ENCODE data around the gene GPS2. TPM values are rescaled to one million over a fixed set of nuclear protein-coding genes. Genes with fewer than 3 reads are reported as not detected.

GPS2 gene
- total RNA-seq, 1 donor from 2014 or later = 76.0 TPM

DNA sequence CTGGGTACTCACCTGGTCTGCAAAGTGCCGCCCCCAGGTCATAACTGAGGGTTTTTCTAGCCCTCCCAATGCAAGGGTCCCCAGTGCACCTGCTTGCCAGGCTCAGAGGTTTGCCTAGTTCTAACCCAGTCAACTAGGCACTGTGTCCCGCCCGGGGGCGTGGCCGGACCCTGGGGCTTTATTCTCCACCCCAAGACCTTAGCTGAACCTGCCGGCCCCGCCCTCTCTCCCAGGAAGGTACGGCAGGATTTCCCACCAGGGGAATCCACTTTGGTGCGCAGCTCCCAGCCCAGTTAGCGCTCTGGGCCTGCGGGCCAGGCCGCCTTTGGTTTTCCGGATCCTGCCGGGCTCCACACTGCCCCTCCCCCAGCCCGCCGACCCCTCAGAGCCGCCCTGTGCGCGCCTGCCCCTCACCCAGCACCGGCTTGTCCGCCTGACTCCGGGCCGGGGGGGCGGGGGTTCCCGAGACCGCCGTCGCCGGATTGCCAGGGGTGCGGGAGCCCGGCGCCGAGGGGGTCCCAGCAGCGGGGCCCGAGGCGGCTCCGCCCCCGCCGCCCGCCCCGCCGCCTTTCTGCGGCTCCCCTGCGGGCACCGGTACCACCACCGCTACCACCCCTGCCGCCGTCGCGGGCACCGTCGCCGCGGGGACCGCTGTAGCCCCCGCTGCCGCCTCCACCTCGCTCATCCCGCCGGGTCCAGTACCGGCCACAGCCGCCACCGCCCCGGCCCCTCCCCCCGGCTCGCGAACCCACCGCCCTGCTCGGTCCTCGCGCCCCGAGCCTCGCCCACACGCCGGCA lies 21.1 kb downstream of the GPS2 start:
- Histone ChIP-seq H3K27me3 (ENCODE audit: control insufficient read depth, insufficient read depth, low read length) (peaks cover 54% of the 10 kb centered on the region), H3K36me3 (ENCODE audit: control insufficient read depth, insufficient read depth, low read length) (no peaks in the 10 kb centered on the region), H3K4me3 (ENCODE audit: low read depth, low read length) (no peak overlapping the region)
- no peak for DNase-seq (ENCODE audit: low read depth)
- TF ChIP-seq, protein P1, sequence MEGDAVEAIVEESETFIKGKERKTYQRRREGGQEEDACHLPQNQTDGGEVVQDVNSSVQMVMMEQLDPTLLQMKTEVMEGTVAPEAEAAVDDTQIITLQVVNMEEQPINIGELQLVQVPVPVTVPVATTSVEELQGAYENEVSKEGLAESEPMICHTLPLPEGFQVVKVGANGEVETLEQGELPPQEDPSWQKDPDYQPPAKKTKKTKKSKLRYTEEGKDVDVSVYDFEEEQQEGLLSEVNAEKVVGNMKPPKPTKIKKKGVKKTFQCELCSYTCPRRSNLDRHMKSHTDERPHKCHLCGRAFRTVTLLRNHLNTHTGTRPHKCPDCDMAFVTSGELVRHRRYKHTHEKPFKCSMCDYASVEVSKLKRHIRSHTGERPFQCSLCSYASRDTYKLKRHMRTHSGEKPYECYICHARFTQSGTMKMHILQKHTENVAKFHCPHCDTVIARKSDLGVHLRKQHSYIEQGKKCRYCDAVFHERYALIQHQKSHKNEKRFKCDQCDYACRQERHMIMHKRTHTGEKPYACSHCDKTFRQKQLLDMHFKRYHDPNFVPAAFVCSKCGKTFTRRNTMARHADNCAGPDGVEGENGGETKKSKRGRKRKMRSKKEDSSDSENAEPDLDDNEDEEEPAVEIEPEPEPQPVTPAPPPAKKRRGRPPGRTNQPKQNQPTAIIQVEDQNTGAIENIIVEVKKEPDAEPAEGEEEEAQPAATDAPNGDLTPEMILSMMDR (IDR thresholded peaks at IDR 0.05; ENCODE audit: insufficient read depth, low read length, poor library complexity, severe bottlenecking) = no peak

DNA sequence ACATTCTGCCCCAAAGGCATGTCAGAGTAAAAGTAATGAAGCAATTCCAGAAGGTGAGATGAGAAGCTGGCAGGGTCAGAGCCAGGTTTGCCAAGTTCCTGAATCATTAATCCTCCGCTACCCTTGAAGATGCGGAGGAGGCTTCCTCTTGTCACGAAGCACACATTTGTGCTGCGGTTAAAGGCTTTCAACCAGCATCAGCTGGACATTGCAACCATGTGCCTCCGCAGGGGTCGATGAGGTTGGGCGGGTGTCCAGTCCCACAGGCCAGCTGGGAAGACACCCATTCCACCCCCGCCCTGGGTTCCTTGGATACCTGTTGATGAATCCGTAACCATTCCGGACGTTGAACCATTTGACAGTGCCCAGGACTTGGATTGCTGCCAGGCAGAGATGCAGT lies 22.0 kb downstream of the GPS2 start:
- no peak for DNase-seq (ENCODE audit: low read depth)
- Histone ChIP-seq H3K27me3 (ENCODE audit: control insufficient read depth, insufficient read depth, low read length) (peaks cover 59% of the 10 kb centered on the region), H3K4me3 (ENCODE audit: low read depth, low read length) (no peak overlapping the region), H3K36me3 (ENCODE audit: control insufficient read depth, insufficient read depth, low read length) (no peaks in the 10 kb centered on the region)
- TF ChIP-seq, protein P1 (IDR thresholded peaks at IDR 0.05; ENCODE audit: insufficient read depth, low read length, poor library complexity, severe bottlenecking) = no peak

DNA sequence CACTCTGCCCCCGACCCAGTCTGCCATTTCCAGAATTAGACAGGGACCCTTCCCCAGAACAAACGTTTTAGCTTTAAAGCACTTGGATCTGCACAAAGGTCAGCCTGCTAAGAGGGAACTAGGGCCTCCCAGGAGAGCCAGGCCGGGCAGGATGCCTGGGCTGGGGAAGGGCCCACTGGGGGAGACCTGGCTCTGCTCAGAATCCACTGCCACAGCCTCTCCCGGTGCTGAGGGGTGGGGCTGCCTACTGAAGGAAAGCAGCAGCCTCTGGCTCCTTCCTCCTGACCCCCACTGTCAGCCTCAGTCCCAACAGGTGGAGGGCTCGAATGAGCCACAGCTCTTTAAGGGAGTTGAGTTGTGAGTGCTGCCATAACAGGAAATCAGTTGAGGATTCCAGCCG lies 22.4 kb downstream of the GPS2 start:
- Histone ChIP-seq H3K27me3 (ENCODE audit: control insufficient read depth, insufficient read depth, low read length) (peaks cover 61% of the 10 kb centered on the region), H3K4me3 (ENCODE audit: low read depth, low read length) (no peak overlapping the region), H3K36me3 (ENCODE audit: control insufficient read depth, insufficient read depth, low read length) (no peaks in the 10 kb centered on the region)
- TF ChIP-seq, protein P1 (IDR thresholded peaks at IDR 0.05; ENCODE audit: insufficient read depth, low read length, poor library complexity, severe bottlenecking) = no peak
- no peak for DNase-seq (ENCODE audit: low read depth)

DNA sequence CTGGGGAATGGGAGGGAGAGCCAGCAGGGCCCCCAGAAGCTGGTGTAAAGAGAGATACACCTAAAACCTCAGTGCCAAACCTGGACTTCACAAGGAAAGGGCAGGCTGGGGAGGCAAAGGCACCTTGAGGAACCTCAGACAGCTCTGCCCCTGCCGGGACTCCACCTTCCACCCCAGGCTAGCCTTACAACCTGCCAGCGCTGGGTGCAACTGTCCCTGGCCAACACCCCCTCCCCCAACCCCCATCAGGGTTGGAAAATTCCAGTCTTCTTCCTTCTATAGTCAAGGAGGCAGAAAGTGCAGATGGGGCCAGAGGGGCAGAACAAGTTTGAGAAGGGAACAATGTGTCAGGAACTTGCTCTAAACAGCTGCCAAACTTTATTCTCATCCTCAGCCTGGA lies 23.0 kb downstream of the GPS2 start:
- no peak for DNase-seq (ENCODE audit: low read depth)
- Histone ChIP-seq H3K27me3 (ENCODE audit: control insufficient read depth, insufficient read depth, low read length) (peaks cover 63% of the 10 kb centered on the region), H3K36me3 (ENCODE audit: control insufficient read depth, insufficient read depth, low read length) (no peaks in the 10 kb centered on the region), H3K4me3 (ENCODE audit: low read depth, low read length) (no peak overlapping the region)
- TF ChIP-seq, protein P1 (IDR thresholded peaks at IDR 0.05; ENCODE audit: insufficient read depth, low read length, poor library complexity, severe bottlenecking) = no peak

DNA sequence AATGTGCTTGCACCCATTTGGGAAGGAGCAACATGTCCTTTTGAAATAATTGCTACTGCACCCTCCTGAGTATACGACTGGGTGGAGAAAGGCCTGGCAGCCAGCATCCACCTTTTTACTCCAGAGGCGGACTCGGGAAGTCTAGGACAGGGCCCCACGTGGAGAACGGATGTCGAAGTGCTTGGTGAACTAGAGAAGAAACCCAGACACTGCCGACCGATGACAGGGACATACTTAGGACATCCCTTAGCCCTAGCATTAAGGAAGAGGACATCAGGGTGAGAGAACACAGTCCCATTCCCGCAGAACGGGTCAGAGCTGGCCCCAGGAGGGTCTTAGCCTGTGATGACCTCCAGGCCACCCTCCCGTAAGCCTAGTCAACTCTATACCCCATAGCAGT lies 24.5 kb downstream of the GPS2 start:
- no peak for DNase-seq (ENCODE audit: low read depth)
- Histone ChIP-seq H3K4me3 (ENCODE audit: low read depth, low read length) (no peak overlapping the region), H3K27me3 (ENCODE audit: control insufficient read depth, insufficient read depth, low read length) (peaks cover 69% of the 10 kb centered on the region), H3K36me3 (ENCODE audit: control insufficient read depth, insufficient read depth, low read length) (no peaks in the 10 kb centered on the region)
- TF ChIP-seq, protein P1 (IDR thresholded peaks at IDR 0.05; ENCODE audit: insufficient read depth, low read length, poor library complexity, severe bottlenecking) = no peak

DNA sequence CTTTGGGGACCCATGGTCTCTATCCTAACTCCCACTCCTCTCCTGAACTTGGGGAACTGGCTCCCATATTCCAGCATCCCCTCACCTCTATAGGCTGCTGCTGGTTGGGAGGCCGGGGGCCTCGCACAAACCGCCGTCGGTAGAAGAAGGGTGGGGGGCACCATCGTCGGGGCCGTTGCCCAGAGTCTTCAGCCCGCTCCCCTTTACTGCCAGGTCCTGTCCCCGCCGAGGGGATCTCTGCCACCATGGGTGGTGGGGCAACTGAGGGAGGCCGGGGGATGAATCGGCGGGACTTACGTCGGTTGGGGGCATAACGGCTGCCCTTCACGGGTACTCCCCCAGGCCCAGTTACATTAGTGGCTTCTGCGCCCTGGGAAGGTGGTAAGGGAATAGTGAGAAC lies 25.0 kb downstream of the GPS2 start:
- Histone ChIP-seq H3K27me3 (ENCODE audit: control insufficient read depth, insufficient read depth, low read length) (peaks cover 68% of the 10 kb centered on the region), H3K36me3 (ENCODE audit: control insufficient read depth, insufficient read depth, low read length) (no peaks in the 10 kb centered on the region), H3K4me3 (ENCODE audit: low read depth, low read length) (no peak overlapping the region)
- DNase-seq (ENCODE audit: low read depth) = no peak
- TF ChIP-seq, protein P1 (IDR thresholded peaks at IDR 0.05; ENCODE audit: insufficient read depth, low read length, poor library complexity, severe bottlenecking) = no peak
